T-helper 9 cell (primary cell): ENCODE results near the gene SHB.
"Not testable (repeated sequence)": the region's sequence is repeated elsewhere in the genome, so short reads cannot be mapped to it uniquely, and the experiment has no call there.

Experiments used
- DNase-seq: peaks from one replicate; pipeline ENCODE4 v3.0.0-alpha.2; 2020

SHB gene

GRCh38 chr9:37913480-37914153, 155.4 kb downstream of the SHB start:
- peak; percentile 77 for DNase-seq

- DNase-seq: no peak
Measured at GRCh38 chr9:37911271-37911681, 157.8 kb downstream of the SHB start.

- no peak for DNase-seq
Measured at GRCh38 chr9:37910271-37910670, 158.8 kb downstream of the SHB start.

GRCh38 chr9:37909836-37910235, 159.2 kb downstream of the SHB start:
- DNase-seq: not testable (repeated sequence)

GRCh38 chr9:37909326-37909725, 159.7 kb downstream of the SHB start:
- no peak for DNase-seq

GRCh38 chr9:37908698-37909186, 160.3 kb downstream of the SHB start:
- DNase-seq: no peak

- no peak for DNase-seq
Measured at GRCh38 chr9:37908283-37908682, 160.7 kb downstream of the SHB start.

GRCh38 chr9:37906312-37907239, 162.5 kb downstream of the SHB start:
- no peak for DNase-seq

GRCh38 chr9:37905776-37906175, 163.3 kb downstream of the SHB start:
- no peak for DNase-seq

- no peak for DNase-seq
Measured at GRCh38 chr9:37905131-37905505, 163.9 kb downstream of the SHB start.

- DNase-seq: no peak
Measured at GRCh38 chr9:37904445-37905130, 164.4 kb downstream of the SHB start.

- peak; percentile 97 for DNase-seq
Measured at GRCh38 chr9:37903647-37904444, 165.2 kb downstream of the SHB start, which contains the start of gene SLC25A51. Gene SLC25A51, minus strand, starts transcription at chr9:37904127. Its CDS starts 15,577 bp downstream, at chr9:37888550.

- DNase-seq: no peak
Measured at GRCh38 chr9:37902796-37903646, 166.0 kb downstream of the SHB start.

GRCh38 chr9:37902131-37902530, 166.9 kb downstream of the SHB start:
- no peak for DNase-seq

- no peak for DNase-seq
Measured at GRCh38 chr9:37899041-37899440, 170.0 kb downstream of the SHB start.

GRCh38 chr9:37897665-37898064, 171.4 kb downstream of the SHB start:
- DNase-seq: no peak

GRCh38 chr9:37892063-37892462, 177.0 kb downstream of the SHB start:
- DNase-seq: no peak

- DNase-seq: not testable (repeated sequence)
Measured at GRCh38 chr9:37891042-37891441, 178.0 kb downstream of the SHB start.

GRCh38 chr9:37889536-37889935, 179.5 kb downstream of the SHB start:
- no peak for DNase-seq

- not testable (repeated sequence) for DNase-seq
Measured at GRCh38 chr9:37887977-37888583, 180.9 kb downstream of the SHB start.
